DOHH2 (cell line): Measurements from ENCODE around the gene FNDC3B.

Experiments used
- H3F3A ChIP-seq: fragments of 200-600 bp; sonication (generic), shearing (Covaris generic); 2 replicates; pipeline ENCODE4 v1.6.0; 2016; ENCODE audit warnings: antibody characterized with exemption, mild to moderate bottlenecking; ENCODE audit not compliant: control insufficient read depth, insufficient read depth
- H3K27ac ChIP-seq: fragments of 200-600 bp; sonication (generic); 2 replicates; pipeline ENCODE4 v1.5.1; 2014; ENCODE audit warnings: low read depth, mild to moderate bottlenecking, low read length, moderate library complexity
- H3K27me3 ChIP-seq: fragments of 200-600 bp; sonication (generic); 2 replicates; pipeline ENCODE4 v1.6.1; 2014; ENCODE audit warnings: mild to moderate bottlenecking, low read length, mixed read lengths; ENCODE audit not compliant: control insufficient read depth
- H3K36me3 ChIP-seq: fragments of 200-600 bp; sonication (generic); 2 replicates; pipeline ENCODE4 v1.6.1; 2014; ENCODE audit warnings: mild to moderate bottlenecking, low read length, moderate library complexity, mixed read lengths; ENCODE audit not compliant: control insufficient read depth
- H3K4me1 ChIP-seq: fragments of 200-600 bp; sonication (generic); 2 replicates; pipeline ENCODE4 v1.6.1; 2014; ENCODE audit warnings: mild to moderate bottlenecking, low read length, mixed read lengths; ENCODE audit not compliant: control insufficient read depth
- H3K4me2 ChIP-seq: fragments of 200-600 bp; sonication (generic); 2 replicates; pipeline ENCODE4 v1.6.0; 2014; ENCODE audit warnings: mild to moderate bottlenecking, low read length, moderate library complexity
- H3K4me3 ChIP-seq: fragments of 200-600 bp; sonication (generic); 2 replicates; pipeline ENCODE4 v1.5.1; 2014; ENCODE audit warnings: mild to moderate bottlenecking, low read length, mixed read lengths
- H3K79me2 ChIP-seq: fragments of 200-600 bp; sonication (generic); 2 replicates; pipeline ENCODE4 v1.6.1; 2014; ENCODE audit warnings: mild to moderate bottlenecking, low read length, mixed read lengths; ENCODE audit not compliant: control insufficient read depth
- H3K9me2 ChIP-seq: fragments of 200-600 bp; sonication (generic); replicated peaks from 2 replicates; pipeline ENCODE4 v1.6.1; 2014; ENCODE audit warnings: mild to moderate bottlenecking, low read length, mixed read lengths; ENCODE audit not compliant: control insufficient read depth
- H3K9me3 ChIP-seq: fragments of 200-600 bp; sonication (generic); 2 replicates; pipeline ENCODE4 v1.6.1; 2014; ENCODE audit warnings: antibody characterized with exemption, low read length, mixed read lengths; ENCODE audit not compliant: control insufficient read depth, insufficient read depth
- H4K20me1 ChIP-seq: fragments of 200-600 bp; sonication (generic); 2 replicates; pipeline ENCODE4 v1.6.0; 2014; ENCODE audit warnings: low read depth, mild to moderate bottlenecking, antibody characterized with exemption, low read length, moderate library complexity; ENCODE audit not compliant: control insufficient read depth, insufficient read depth
- CTCF ChIP-seq: fragments of 200-600 bp; sonication (generic); IDR thresholded peaks from one replicate; pipeline ENCODE4 v1.5.1; 2014; ENCODE audit warnings: antibody characterized with exemption, mild to moderate bottlenecking, low read depth, low read length; ENCODE audit not compliant: poor library complexity, severe bottlenecking
- EZH2phosphoT487 ChIP-seq: fragments of 200-600 bp; sonication (generic); IDR thresholded peaks from 2 replicates; pipeline ENCODE4 v1.6.1; 2017; ENCODE audit warnings: borderline replicate concordance, mild to moderate bottlenecking, antibody characterized with exemption, low read length, moderate library complexity, mixed read lengths

Gene FNDC3B

DNA sequence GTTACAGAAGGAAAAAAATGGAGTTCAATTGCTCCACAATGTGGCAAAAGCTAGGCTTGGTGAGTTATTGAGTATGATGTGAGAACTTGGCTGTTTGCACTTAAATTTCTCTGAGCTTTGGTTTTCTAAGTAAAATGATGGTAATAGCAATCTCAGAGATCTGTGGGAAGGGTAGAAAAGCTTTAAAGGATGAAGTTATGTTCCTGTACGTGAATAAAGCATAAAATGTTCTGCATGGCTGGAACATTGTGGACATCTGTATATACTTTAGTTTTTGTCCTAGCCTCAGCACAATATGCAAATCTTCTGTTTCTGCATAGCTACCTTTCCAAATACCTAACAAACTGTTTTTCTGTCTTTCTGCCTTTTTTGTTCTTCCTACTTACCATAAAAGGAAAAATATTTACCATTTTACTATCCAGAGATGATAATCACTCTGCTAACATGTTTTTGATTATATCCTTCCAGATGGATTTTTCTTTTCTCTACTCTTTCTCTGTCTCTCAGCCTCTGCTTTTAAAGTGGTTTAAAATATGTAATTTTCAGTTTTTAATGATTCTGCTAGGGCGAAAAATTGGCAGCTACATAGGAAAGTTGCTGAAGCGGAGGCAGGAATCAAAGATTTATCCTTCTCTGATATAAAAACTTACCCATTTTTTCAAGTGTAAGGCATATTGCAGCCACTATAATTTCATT is 188.1 kb downstream of the FNDC3B start:
- Histone ChIP-seq H3K9me2 (no peaks in the 10 kb centered on the region), H3K9me3 (no peaks in the 10 kb centered on the region), H3K4me3 (no peak overlapping the region), H3K27me3 (no peaks in the 10 kb centered on the region), H4K20me1 (no peaks in the 10 kb centered on the region), H3K27ac (no peak overlapping the region), H3K36me3 (no peaks in the 10 kb centered on the region), H3K4me2 (no peak overlapping the region), H3K4me1 (peaks cover 11% of the 10 kb centered on the region), H3F3A (no peaks in the 10 kb centered on the region), H3K79me2 (no peaks in the 10 kb centered on the region)
- TF ChIP-seq CTCF (no peak), EZH2phosphoT487 (no peak)

DNA sequence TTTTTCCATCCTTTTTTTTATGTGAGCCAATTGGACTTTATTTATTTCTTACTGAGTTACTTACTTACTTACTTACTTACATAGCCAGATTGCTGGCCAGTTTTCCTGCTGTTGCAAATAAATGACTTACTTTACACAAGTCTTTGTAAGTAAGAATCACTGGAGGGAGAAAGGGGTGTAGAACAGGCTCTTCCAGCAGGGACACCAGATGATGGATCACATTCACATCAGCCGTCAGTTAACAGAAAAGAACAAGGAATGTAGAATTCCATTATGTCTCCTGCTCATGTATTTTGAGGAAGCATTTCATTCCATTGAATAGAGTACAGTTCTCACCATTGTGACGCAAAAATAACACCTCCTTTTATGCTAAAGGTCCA is 188.6 kb downstream of the FNDC3B start:
- no peaks in the 10 kb centered on the region for H3F3A ChIP-seq
- H3K4me1 ChIP-seq: peaks cover 11% of the 10 kb centered on the region
- no peaks in the 10 kb centered on the region for H4K20me1 ChIP-seq
- TF ChIP-seq EZH2phosphoT487 (no peak), CTCF (no peak)
- H3K27ac ChIP-seq: no peak overlapping the region
- no peaks in the 10 kb centered on the region for H3K27me3 ChIP-seq
- no peaks in the 10 kb centered on the region for H3K9me3 ChIP-seq
- H3K4me2 ChIP-seq: no peak overlapping the region
- H3K4me3 ChIP-seq: no peak overlapping the region
- H3K36me3 ChIP-seq: no peaks in the 10 kb centered on the region
- H3K79me2 ChIP-seq: no peaks in the 10 kb centered on the region
- H3K9me2 ChIP-seq: no peaks in the 10 kb centered on the region

DNA sequence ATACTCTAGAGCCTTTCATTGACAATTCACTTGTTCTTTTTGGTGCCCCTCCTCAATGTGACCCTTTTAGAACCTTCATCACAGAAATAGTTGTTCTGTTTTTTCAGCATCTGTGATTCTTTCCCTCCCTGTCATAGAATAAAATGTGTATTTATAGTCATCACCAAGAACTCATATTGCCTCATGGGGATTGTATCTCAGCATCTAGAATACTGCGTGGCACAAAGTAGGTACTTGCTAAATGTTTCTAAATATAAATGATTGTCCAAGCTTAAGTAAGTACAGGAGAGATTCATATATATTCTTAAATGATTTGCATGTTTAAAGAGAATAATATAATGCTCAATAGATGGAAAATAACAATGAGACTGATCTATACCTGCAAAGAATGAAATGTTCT is 190.1 kb downstream of the FNDC3B start:
- Histone ChIP-seq H3K9me2 (no peaks in the 10 kb centered on the region), H3K27ac (no peak overlapping the region), H3K27me3 (no peaks in the 10 kb centered on the region), H3K4me2 (no peak overlapping the region), H4K20me1 (no peaks in the 10 kb centered on the region), H3K4me1 (peaks cover 11% of the 10 kb centered on the region), H3K4me3 (no peak overlapping the region), H3K79me2 (no peaks in the 10 kb centered on the region), H3F3A (no peaks in the 10 kb centered on the region), H3K36me3 (no peaks in the 10 kb centered on the region), H3K9me3 (no peaks in the 10 kb centered on the region)
- TF ChIP-seq EZH2phosphoT487: no peak
- TF ChIP-seq CTCF: no peak
